Measurements from ENCODE around the gene MRGPRD.

- TF ChIP-seq ZNF274 (IDR thresholded peaks at IDR 0.05; ENCODE audit: low read depth, low read length), result no peak
- no peak for TF ChIP-seq YY1 (IDR thresholded peaks at IDR 0.05; ENCODE audit: insufficient read depth, insufficient read length)
- no peak for TF ChIP-seq SUZ12 (IDR thresholded peaks at IDR 0.05; ENCODE audit: extremely low read depth, insufficient read depth, insufficient read length)
Observed at GRCh38 chr11:69011624-69012091, 30.9 kb upstream of the MRGPRD start.
